BJ (cell line): ENCODE results near the gene KRT79. TPM values are rescaled to one million over a fixed set of nuclear protein-coding genes. Genes with fewer than 3 reads are reported as not detected.

Experiments
- CTCF ChIA-PET: fragments of 350-600 bp; formaldehyde crosslinking; extraction: SDS; loops from one replicate; lab custom pipeline; 2021; ENCODE audit warnings: antibody characterized with exemption, inconsistent platforms; lab: Yijun Ruan, JAX
- POLR2A ChIA-PET: fragments of 300-600 bp; sonication (Branson Sonifier 250); formaldehyde crosslinking; extraction: SDS; loops from one replicate; lab custom pipeline; 2021; ENCODE audit warnings: antibody characterized with exemption; lab: Charles Lee
- DNase-seq: peaks from one replicate; pipeline ENCODE4 v3.0.0-alpha.2; 2011; ENCODE audit warnings: low read depth
- H3K27me3 ChIP-seq: 2 replicates; pipeline ENCODE4 v1.6.0; 2011; ENCODE audit warnings: low read length; ENCODE audit not compliant: control insufficient read depth, insufficient read depth
- H3K36me3 ChIP-seq: 2 replicates; pipeline ENCODE4 v1.5.1; 2011; ENCODE audit warnings: low read length; ENCODE audit not compliant: control insufficient read depth, insufficient read depth
- H3K4me3 ChIP-seq: 2 replicates; pipeline ENCODE4 v1.5.1; 2011; ENCODE audit warnings: low read depth, mild to moderate bottlenecking, control low read depth, low read length
- CTCF ChIP-seq: IDR thresholded peaks from 2 replicates; pipeline ENCODE4 v1.5.1; 2011; ENCODE audit warnings: low read depth, mild to moderate bottlenecking, control low read depth, inconsistent platforms, low read length, moderate library complexity; ENCODE audit not compliant: insufficient read depth
- polyA plus RNA-seq: library from polyadenylated mRNA; depleted of rRNA; stranded (reverse); fragments of >200 nt; gene quantifications from 2 replicates; pipeline ENCODE4 v1.2.3, GENCODE V29; 2011

KRT79 gene
- polyA plus RNA-seq, 1 experiment = not detected

GRCh38 chr12:52798671-52799504, 35.2 kb downstream of the KRT79 start:
- TF ChIP-seq CTCF = no peak
- no peak for DNase-seq
- no peak overlapping the region for H3K4me3 ChIP-seq
- CTCF ChIA-PET = interaction anchor here (0.8 to 1.4 kb wide), 3 partner anchors 9 to 67 kb away, joined by 3 to 4 read pairs (median 3); no protein-coding TSS in a partner anchor
- no peaks in the 10 kb centered on the region; the same call in none of the 2 replicates for H3K27me3 ChIP-seq
- no peaks in the 10 kb centered on the region for H3K36me3 ChIP-seq
- POLR2A ChIA-PET = interaction anchor here (0.6 kb wide), 1 partner anchor 27 kb away, joined by 4 read pairs; no protein-coding TSS in a partner anchor

- ChIA-PET CTCF (interaction anchor here (0.8 to 1.5 kb wide), 4 partner anchors 8 to 67 kb away, joined by 3 to 4 read pairs (median 3); no protein-coding TSS in a partner anchor), POLR2A (interaction anchor here (0.6 kb wide), 1 partner anchor 26 kb away, joined by 4 read pairs; no protein-coding TSS in a partner anchor)
- no peak overlapping the region for H3K4me3 ChIP-seq
- TF ChIP-seq CTCF = no peak
- no peak for DNase-seq
- H3K36me3 ChIP-seq = no peaks in the 10 kb centered on the region
- H3K27me3 ChIP-seq = no peaks in the 10 kb centered on the region; the same call in none of the 2 replicates
Measured at GRCh38 chr12:52798003-52798670, 36.0 kb downstream of the KRT79 start.

GRCh38 chr12:52797529-52797894, 36.6 kb downstream of the KRT79 start:
- Histone ChIP-seq H3K36me3 (no peaks in the 10 kb centered on the region), H3K4me3 (no peak overlapping the region), H3K27me3 (no peaks in the 10 kb centered on the region; the same call in 1 of the 2 replicates)
- TF ChIP-seq CTCF = no peak
- ChIA-PET CTCF (interaction anchor here (0.9 to 1.5 kb wide), 2 partner anchors 15 to 68 kb away, joined by 3 to 4 read pairs; no protein-coding TSS in a partner anchor), POLR2A (no interaction called here)
- DNase-seq = no peak

GRCh38 chr12:52796839-52797528, 37.1 kb downstream of the KRT79 start:
- ChIA-PET CTCF (interaction anchor here (0.6 to 1.5 kb wide), 2 partner anchors 16 to 69 kb away, joined by 3 read pairs; no protein-coding TSS in a partner anchor), POLR2A (no interaction called here)
- Histone ChIP-seq H3K4me3 (no peak overlapping the region), H3K27me3 (0 out of 2 replicates have a peak, but pooled peaks cover 2% of the 10 kb centered on the region), H3K36me3 (no peaks in the 10 kb centered on the region)
- TF ChIP-seq CTCF = no peak
- no peak for DNase-seq
